Body of pancreas (tissue), 4 donors: ENCODE measurements around the gene DAB1. TPM values are rescaled to one million over a fixed set of nuclear protein-coding genes. Genes with fewer than 3 reads are reported as not detected.

Experiments
- ATAC-seq: fragments of 150-250 bp; one replicate; pipeline ENCODE4 v1.9.1; 2016
- DNase-seq, 4 donors: peaks; one replicate each; pipeline ENCODE4 v3.0.0-alpha.2; 2019
- H3K27ac ChIP-seq, 4 donors: fragments of 200-600 bp; sonication (generic); 1 replicate in 3 of 4; 2 replicates in 1 of 4; pipeline versions ENCODE4 v1.5.1 to v1.6.1; 2016 to 2019; ENCODE audit warnings: mild to moderate bottlenecking in 1 of 4, mixed read lengths in 1 of 4, moderate library complexity in 1 of 4
- H3K27me3 ChIP-seq, 2 donors: fragments of 200-600 bp; sonication (generic); one replicate each; pipeline ENCODE4 v1.6.0; 2016; ENCODE audit warnings: mild to moderate bottlenecking in 1 of 2
- H3K36me3 ChIP-seq, 2 donors: fragments of 200-600 bp; sonication (generic); replicated peaks in 1 of 2; 2 replicates each; pipeline ENCODE4 v1.5.1; 2016; ENCODE audit warnings: low read depth in 2 of 2; ENCODE audit not compliant: insufficient read depth in 1 of 2
- H3K4me1 ChIP-seq: fragments of 200-600 bp; sonication (generic); one replicate; pipeline ENCODE4 v1.6.0; 2016
- H3K4me3 ChIP-seq, 2 donors: fragments of 200-600 bp; sonication (generic); 1 replicate in 1 of 2; 2 replicates in 1 of 2; pipeline ENCODE4 v1.5.1; 2016 to 2019
- H3K9me3 ChIP-seq, 3 donors: fragments of 200-600 bp; sonication (generic); 1 replicate in 2 of 3; 2 replicates in 1 of 3; pipeline ENCODE4 v1.5.1; 2016
- POLR2A ChIP-seq, 3 donors: fragments of 450-650 bp; IDR thresholded peaks; one replicate each; pipeline ENCODE4 v1.6.1; 2016; ENCODE audit warnings: antibody characterized with exemption in 3 of 3, mild to moderate bottlenecking in 2 of 3
- WGBS, 2 donors: methylation state at CpG; one replicate each; pipeline ENCODE4 v1.1.5; 2017; 5-methylcytosine and 5-hydroxymethylcytosine counted together
- intact Hi-C: fragments of 100-400 bp; cut with DNase I; formaldehyde crosslinking; loops from one replicate; pipeline ENCODE4 v1.15.1; 2023
- total RNA-seq, 2 donors: library from RNA; depleted of rRNA; stranded (reverse); fragments of >200 nt; gene quantifications; one replicate each; pipeline ENCODE4 v1.1.0, GENCODE V29; 2016
- TF ChIP-seq, protein P1 (sequence below), 7 experiments: fragments of 450-650 bp in 4 of 7; fragments of 200-600 bp in 3 of 7; sonication (generic) in 3 of 7; IDR thresholded peaks; one replicate each; pipeline ENCODE4 v1.5.1; 2016 to 2019; ENCODE audit warnings: antibody characterized with exemption in 7 of 7

Gene DAB1
- total RNA-seq, 2 donors from 2014 or later = under 0.01 TPM; not detected in 1

DNA sequence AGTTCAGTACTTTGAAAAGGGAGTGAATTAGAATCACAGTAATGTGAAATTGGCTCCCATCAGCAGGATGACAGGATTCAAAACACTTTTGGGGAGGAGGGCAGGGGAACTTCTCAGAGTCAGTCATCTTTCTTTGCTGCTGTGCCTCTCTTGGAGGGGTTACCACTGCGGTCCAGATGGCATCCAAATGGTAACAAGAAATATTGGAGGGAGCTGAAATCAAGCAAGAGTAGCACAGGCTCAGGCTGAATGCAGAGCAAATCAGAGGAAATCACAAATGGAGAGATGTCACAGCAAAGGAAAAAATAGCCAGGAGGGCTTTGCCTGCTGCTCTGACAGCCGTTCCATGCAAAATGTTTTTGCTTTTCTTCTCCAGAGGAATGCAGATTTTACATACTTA, 383.0 kb downstream of the DAB1 start:
- Histone ChIP-seq H3K4me1 (no peaks in the 10 kb centered on the region), H3K27me3 (no peaks in the 10 kb centered on the region), H3K27ac (no peak overlapping the region), H3K9me3 (no peaks in the 10 kb centered on the region), H3K4me3 (no peak overlapping the region), H3K36me3 (no peaks in the 10 kb centered on the region)
- TF ChIP-seq, protein P1, sequence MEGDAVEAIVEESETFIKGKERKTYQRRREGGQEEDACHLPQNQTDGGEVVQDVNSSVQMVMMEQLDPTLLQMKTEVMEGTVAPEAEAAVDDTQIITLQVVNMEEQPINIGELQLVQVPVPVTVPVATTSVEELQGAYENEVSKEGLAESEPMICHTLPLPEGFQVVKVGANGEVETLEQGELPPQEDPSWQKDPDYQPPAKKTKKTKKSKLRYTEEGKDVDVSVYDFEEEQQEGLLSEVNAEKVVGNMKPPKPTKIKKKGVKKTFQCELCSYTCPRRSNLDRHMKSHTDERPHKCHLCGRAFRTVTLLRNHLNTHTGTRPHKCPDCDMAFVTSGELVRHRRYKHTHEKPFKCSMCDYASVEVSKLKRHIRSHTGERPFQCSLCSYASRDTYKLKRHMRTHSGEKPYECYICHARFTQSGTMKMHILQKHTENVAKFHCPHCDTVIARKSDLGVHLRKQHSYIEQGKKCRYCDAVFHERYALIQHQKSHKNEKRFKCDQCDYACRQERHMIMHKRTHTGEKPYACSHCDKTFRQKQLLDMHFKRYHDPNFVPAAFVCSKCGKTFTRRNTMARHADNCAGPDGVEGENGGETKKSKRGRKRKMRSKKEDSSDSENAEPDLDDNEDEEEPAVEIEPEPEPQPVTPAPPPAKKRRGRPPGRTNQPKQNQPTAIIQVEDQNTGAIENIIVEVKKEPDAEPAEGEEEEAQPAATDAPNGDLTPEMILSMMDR (IDR thresholded peaks at IDR 0.05) = no peak
- intact Hi-C loops = no loop called here
- no peak for ATAC-seq
- DNase-seq = no peak
- 64 to 75% methylated on average over 2 of the region's 2 CpGs for WGBS, 2 donors

DNA sequence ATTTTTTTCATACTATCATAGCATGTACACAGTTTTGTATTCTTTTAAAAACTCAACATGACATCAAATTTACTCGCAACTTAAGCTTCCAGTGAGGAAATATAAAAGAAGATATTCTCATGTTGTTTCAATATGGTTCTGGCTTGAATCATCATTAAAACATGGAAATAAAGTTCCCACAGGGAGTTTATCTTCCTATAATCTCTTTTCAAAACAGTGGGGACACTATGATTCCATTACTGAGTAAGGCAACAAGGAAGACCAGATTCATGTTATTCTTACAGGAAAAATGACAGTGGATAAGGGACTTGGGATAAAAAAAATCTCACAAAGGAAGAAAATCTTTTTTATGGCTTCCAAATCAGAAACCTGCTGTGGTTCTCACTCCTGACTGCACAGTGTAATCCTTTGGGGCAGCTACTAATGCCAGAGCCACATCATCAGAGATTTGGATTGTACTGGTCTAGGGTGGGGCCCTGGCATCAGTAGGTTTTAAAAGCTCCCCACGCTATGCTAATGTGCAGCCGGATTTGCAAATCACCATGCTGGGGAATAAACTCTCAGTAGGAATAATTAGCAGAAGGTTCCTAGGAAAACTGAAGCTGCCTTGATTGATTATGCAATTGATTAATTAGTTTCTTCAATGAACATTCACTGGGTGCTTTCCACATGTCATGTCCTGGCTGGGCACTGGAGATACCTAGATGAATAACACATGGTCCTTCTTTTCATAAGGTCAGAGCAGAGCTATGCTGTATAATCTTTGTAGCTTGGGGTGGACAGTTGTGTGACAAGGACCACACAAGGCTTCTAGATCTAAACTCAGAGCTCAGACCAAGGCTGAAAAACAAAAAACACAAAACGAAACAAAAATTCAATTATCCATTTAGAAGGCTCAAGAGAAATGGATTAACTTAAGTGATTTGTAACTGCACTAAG, 386.9 kb downstream of the DAB1 start:
- intact Hi-C loops = no loop called here
- no peak for DNase-seq
- WGBS, 2 donors = 73 to 78% methylated on average over 4 of the region's 4 CpGs
- Histone ChIP-seq H3K4me1 (no peaks in the 10 kb centered on the region), H3K4me3 (no peak overlapping the region), H3K27ac (no peak overlapping the region), H3K27me3 (no peaks in the 10 kb centered on the region), H3K9me3 (no peaks in the 10 kb centered on the region), H3K36me3 (no peaks in the 10 kb centered on the region)
- ATAC-seq = no peak
- TF ChIP-seq, protein P1 (IDR thresholded peaks at IDR 0.05) = no peak
- no peak for TF ChIP-seq POLR2A (IDR thresholded peaks at IDR 0.05)

DNA sequence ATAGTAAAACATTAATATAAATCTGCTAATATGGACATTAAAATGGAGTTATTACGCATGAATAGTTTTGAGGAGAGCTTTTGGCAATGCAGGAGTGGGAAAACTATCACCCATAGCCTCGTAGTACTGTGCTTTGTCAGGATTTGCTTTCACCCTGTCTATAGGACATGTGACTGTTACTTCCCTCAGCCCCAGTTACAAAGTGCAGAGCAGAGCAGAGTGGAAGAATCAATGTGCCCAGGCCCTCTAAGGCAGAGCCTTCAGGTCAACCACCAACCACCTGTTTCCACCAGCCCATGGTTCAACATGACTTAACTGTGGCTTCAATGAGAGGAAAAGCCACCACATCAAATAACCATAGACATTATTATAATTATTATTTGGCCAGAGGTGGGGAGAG, 389.1 kb downstream of the DAB1 start:
- H3K36me3 ChIP-seq = no peaks in the 10 kb centered on the region
- intact Hi-C loops = no loop called here
- 81 to 82% methylated on average over 2 of the region's 2 CpGs for WGBS, 2 donors
- H3K4me3 ChIP-seq = no peak overlapping the region
- H3K27me3 ChIP-seq = no peaks in the 10 kb centered on the region
- ATAC-seq = no peak
- H3K9me3 ChIP-seq = no peaks in the 10 kb centered on the region
- TF ChIP-seq POLR2A (IDR thresholded peaks at IDR 0.05) = no peak
- TF ChIP-seq, protein P1 (IDR thresholded peaks at IDR 0.05) = no peak
- no peak overlapping the region for H3K27ac ChIP-seq
- DNase-seq = no peak
- H3K4me1 ChIP-seq = no peaks in the 10 kb centered on the region

DNA sequence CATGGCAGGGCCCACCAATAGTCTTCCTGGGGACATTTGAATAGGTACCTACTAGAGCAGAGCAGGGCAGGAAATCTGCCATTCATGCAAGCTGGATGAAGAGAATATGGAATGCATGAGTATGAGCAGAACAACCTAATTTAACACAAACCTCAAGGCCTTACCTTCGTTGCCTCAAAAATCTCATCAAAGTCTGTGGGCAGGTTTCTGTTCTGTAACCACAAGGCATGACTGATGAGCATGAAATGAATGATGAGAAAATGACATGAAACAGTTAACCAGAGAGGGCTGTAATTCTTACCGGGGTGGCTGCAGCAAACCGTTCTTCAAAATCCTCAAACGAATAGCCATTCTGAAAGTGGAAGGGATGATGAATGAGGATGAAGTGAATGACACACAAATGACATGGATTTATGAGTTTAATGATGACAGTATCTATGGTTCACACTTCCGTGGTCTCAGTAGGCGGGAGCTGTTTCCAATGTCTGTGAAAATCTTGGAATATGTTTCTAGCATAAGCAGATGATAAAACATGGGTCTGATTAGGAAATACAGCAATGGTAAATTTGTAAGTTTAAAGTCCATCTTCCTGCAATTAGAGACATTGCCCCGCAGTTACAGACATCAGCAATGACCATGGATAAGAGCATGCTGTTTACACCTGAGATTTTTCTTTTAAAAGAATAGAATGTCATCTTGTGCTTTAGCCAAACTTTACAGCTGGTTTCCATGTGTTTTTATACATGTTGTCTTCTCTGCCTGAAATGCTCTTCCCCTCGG, 390.4 kb downstream of the DAB1 start:
- TF ChIP-seq, protein P1 (IDR thresholded peaks at IDR 0.05) = no peak
- TF ChIP-seq POLR2A (IDR thresholded peaks at IDR 0.05) = no peak
- Histone ChIP-seq H3K27me3 (no peaks in the 10 kb centered on the region), H3K4me1 (no peaks in the 10 kb centered on the region), H3K4me3 (no peak overlapping the region), H3K9me3 (no peaks in the 10 kb centered on the region), H3K36me3 (no peaks in the 10 kb centered on the region), H3K27ac (no peak overlapping the region)
- WGBS, 2 donors = 66 to 69% methylated on average over 8 of the region's 8 CpGs
- no peak for DNase-seq
- intact Hi-C loops = no loop called here
- no peak for ATAC-seq
